ENCODE measurements around the gene EYA4. TPM values are rescaled to one million over a fixed set of nuclear protein-coding genes. Genes with fewer than 3 reads are reported as not detected.

EYA4 gene
- total RNA-seq, 1 experiment from 2014 or later: not detected

- Mint-ChIP-seq H3K27ac (ENCODE audit: unreplicated experiment) (no peak overlapping the region), H3K9me3 (ENCODE audit: unreplicated experiment) (no peaks in the 10 kb centered on the region), H3K4me3 (ENCODE audit: unreplicated experiment) (no peak overlapping the region), H3K4me1 (ENCODE audit: low read depth, unreplicated experiment) (no peaks in the 10 kb centered on the region), H3K27me3 (ENCODE audit: insufficient read depth, unreplicated experiment) (peaks cover 14% of the 10 kb centered on the region), H3K36me3 (ENCODE audit: insufficient read depth, unreplicated experiment) (no peaks in the 10 kb centered on the region)
- POLR2A ChIA-PET: no interaction called here
- CTCF ChIA-PET: no interaction called here
- intact Hi-C loops (cut with micrococcal nuclease; ENCODE audit: unreplicated experiment): no loop called here
- no TSS peak for BruUV-seq (replicated peaks)
- H3K4me1 ChIP-seq: no peaks in the 10 kb centered on the region
- no peak for TF ChIP-seq CTCF (IDR thresholded peaks at IDR 0.05; ENCODE audit: insufficient read depth in 1 of 2, low read depth in 1 of 2, low read length in 1 of 2, severe bottlenecking in 1 of 2, unreplicated experiment in 1 of 2)
- no peaks in the 10 kb centered on the region for H3K27me3 ChIP-seq (replicated peaks; ENCODE audit: control insufficient read depth, insufficient read depth, low read length)
- no peaks in the 10 kb centered on the region for H3K9me3 ChIP-seq
- no peaks in the 10 kb centered on the region for H3K36me3 ChIP-seq (ENCODE audit: control insufficient read depth, insufficient read depth, low read length)
- no peak overlapping the region for H3K4me3 ChIP-seq (ENCODE audit: low read depth, low read length)
- no peak for DNase-seq
Observed at GRCh38 chr6:133312006-133312405, 70.8 kb downstream of the EYA4 start.

GRCh38 chr6:133313068-133313467 lies 71.9 kb downstream of the EYA4 start:
- POLR2A ChIA-PET: no interaction called here
- CTCF ChIA-PET: no interaction called here

GRCh38 chr6:133314947-133315346 lies 73.8 kb downstream of the EYA4 start:
- intact Hi-C loops (cut with micrococcal nuclease; ENCODE audit: unreplicated experiment): no loop called here
- DNase-seq: no peak
- no peak overlapping the region for H3K4me3 Mint-ChIP-seq (ENCODE audit: unreplicated experiment)
- H3K27me3 Mint-ChIP-seq (ENCODE audit: insufficient read depth, unreplicated experiment): peaks cover 25% of the 10 kb centered on the region
- no peaks in the 10 kb centered on the region for H3K4me1 Mint-ChIP-seq (ENCODE audit: low read depth, unreplicated experiment)
- no peaks in the 10 kb centered on the region for H3K36me3 Mint-ChIP-seq (ENCODE audit: insufficient read depth, unreplicated experiment)
- no peak for TF ChIP-seq CTCF (IDR thresholded peaks at IDR 0.05; ENCODE audit: insufficient read depth in 1 of 2, low read depth in 1 of 2, low read length in 1 of 2, severe bottlenecking in 1 of 2, unreplicated experiment in 1 of 2)
- H3K27ac Mint-ChIP-seq (ENCODE audit: unreplicated experiment): no peak overlapping the region
- Histone ChIP-seq H3K36me3 (ENCODE audit: control insufficient read depth, insufficient read depth, low read length) (no peaks in the 10 kb centered on the region), H3K4me1 (no peaks in the 10 kb centered on the region), H3K27me3 (replicated peaks; ENCODE audit: control insufficient read depth, insufficient read depth, low read length) (no peaks in the 10 kb centered on the region), H3K4me3 (ENCODE audit: low read depth, low read length) (no peak overlapping the region), H3K9me3 (no peaks in the 10 kb centered on the region)
- ChIA-PET CTCF (no interaction called here), POLR2A (no interaction called here)
- no TSS peak for BruUV-seq (replicated peaks)
- H3K9me3 Mint-ChIP-seq (ENCODE audit: unreplicated experiment): no peaks in the 10 kb centered on the region

More at GRCh38 chr6:133313068-133313467, 71.9 kb downstream of the EYA4 start:
- Mint-ChIP-seq H3K27ac (ENCODE audit: unreplicated experiment) (no peak overlapping the region), H3K4me1 (ENCODE audit: low read depth, unreplicated experiment) (no peaks in the 10 kb centered on the region), H3K4me3 (ENCODE audit: unreplicated experiment) (no peak overlapping the region), H3K36me3 (ENCODE audit: insufficient read depth, unreplicated experiment) (no peaks in the 10 kb centered on the region), H3K9me3 (ENCODE audit: unreplicated experiment) (no peaks in the 10 kb centered on the region), H3K27me3 (ENCODE audit: insufficient read depth, unreplicated experiment) (peaks cover 16% of the 10 kb centered on the region)
- no peak for DNase-seq
- Histone ChIP-seq H3K4me1 (no peaks in the 10 kb centered on the region), H3K36me3 (ENCODE audit: control insufficient read depth, insufficient read depth, low read length) (no peaks in the 10 kb centered on the region), H3K27me3 (replicated peaks; ENCODE audit: control insufficient read depth, insufficient read depth, low read length) (no peaks in the 10 kb centered on the region), H3K4me3 (ENCODE audit: low read depth, low read length) (no peak overlapping the region), H3K9me3 (no peaks in the 10 kb centered on the region)
- no peak for TF ChIP-seq CTCF (IDR thresholded peaks at IDR 0.05; ENCODE audit: insufficient read depth in 1 of 2, low read depth in 1 of 2, low read length in 1 of 2, severe bottlenecking in 1 of 2, unreplicated experiment in 1 of 2)
- intact Hi-C loops (cut with micrococcal nuclease; ENCODE audit: unreplicated experiment): no loop called here
- BruUV-seq (replicated peaks): no TSS peak
